B cell (primary cell): ENCODE measurements around the gene STMN3.

Experiments
- EZH2 ChIP-seq: IDR thresholded peaks from 2 replicates; pipeline ENCODE4 v1.6.1; 2012; ENCODE audit warnings: borderline replicate concordance, low read depth, mild to moderate bottlenecking, moderate library complexity, low read length; ENCODE audit not compliant: insufficient read depth, poor library complexity, severe bottlenecking
- TF ChIP-seq, protein P1 (sequence below): fragments of 200-600 bp; IDR thresholded peaks from one replicate; pipeline ENCODE4 v1.8.0; 2022; ENCODE audit warnings: antibody characterized with exemption, mild to moderate bottlenecking

DNA sequence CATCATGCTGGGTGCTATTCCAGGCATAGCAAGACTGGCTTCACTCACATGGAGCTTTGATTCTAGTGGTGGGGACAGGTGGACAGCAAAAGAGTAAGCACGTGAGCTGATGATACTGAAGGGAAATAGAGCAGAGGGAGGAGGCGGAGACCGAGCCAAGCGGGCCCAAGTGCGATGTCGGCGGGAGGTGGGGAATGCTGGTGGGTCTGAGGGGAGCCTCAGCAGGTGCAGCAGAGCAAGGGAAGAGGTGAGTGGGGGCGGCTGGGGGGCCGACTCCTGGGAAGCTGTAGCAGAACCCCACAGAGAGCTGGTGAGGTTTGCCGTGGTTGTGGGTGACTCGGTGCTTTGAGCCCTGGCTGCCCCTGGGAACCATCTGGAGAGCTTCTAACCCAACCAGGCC, 15.1 kb upstream of the STMN3 start:
- TF ChIP-seq, protein P1, sequence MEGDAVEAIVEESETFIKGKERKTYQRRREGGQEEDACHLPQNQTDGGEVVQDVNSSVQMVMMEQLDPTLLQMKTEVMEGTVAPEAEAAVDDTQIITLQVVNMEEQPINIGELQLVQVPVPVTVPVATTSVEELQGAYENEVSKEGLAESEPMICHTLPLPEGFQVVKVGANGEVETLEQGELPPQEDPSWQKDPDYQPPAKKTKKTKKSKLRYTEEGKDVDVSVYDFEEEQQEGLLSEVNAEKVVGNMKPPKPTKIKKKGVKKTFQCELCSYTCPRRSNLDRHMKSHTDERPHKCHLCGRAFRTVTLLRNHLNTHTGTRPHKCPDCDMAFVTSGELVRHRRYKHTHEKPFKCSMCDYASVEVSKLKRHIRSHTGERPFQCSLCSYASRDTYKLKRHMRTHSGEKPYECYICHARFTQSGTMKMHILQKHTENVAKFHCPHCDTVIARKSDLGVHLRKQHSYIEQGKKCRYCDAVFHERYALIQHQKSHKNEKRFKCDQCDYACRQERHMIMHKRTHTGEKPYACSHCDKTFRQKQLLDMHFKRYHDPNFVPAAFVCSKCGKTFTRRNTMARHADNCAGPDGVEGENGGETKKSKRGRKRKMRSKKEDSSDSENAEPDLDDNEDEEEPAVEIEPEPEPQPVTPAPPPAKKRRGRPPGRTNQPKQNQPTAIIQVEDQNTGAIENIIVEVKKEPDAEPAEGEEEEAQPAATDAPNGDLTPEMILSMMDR: no peak
- no peak for TF ChIP-seq EZH2
